ENCODE results near the gene CCL5.

CCL5 gene

GRCh38 chr17:35890774-35891155, 10.6 kb upstream of the CCL5 start:
- TF ChIP-seq CTCF (IDR thresholded peaks at IDR 0.05): no peak
- H3K27ac Mint-ChIP-seq: no peak overlapping the region
- peaks cover 3% of the 10 kb centered on the region for H3K27me3 Mint-ChIP-seq (ENCODE audit: low read depth, poor library complexity)
- no peaks in the 10 kb centered on the region for H3K9me3 Mint-ChIP-seq
- peaks cover 17% of the 10 kb centered on the region for H3K4me1 Mint-ChIP-seq
- no peaks in the 10 kb centered on the region for H3K36me3 Mint-ChIP-seq (ENCODE audit: low read depth)
- no peak for DNase-seq
- H3K4me3 Mint-ChIP-seq: no peak overlapping the region

GRCh38 chr17:35889818-35890773, 9.9 kb upstream of the CCL5 start:
- Mint-ChIP-seq H3K27me3 (ENCODE audit: low read depth, poor library complexity) (peaks cover 3% of the 10 kb centered on the region), H3K36me3 (ENCODE audit: low read depth) (no peaks in the 10 kb centered on the region), H3K4me3 (no peak overlapping the region), H3K4me1 (peaks cover 17% of the 10 kb centered on the region), H3K9me3 (no peaks in the 10 kb centered on the region), H3K27ac (no peak overlapping the region)
- no peak for TF ChIP-seq CTCF (IDR thresholded peaks at IDR 0.05)
- no peak for DNase-seq

- Mint-ChIP-seq H3K27me3 (ENCODE audit: low read depth, poor library complexity) (peaks cover 3% of the 10 kb centered on the region), H3K27ac (no peak overlapping the region), H3K9me3 (no peaks in the 10 kb centered on the region), H3K4me1 (peaks cover 17% of the 10 kb centered on the region), H3K4me3 (no peak overlapping the region), H3K36me3 (ENCODE audit: low read depth) (no peaks in the 10 kb centered on the region)
- no peak for TF ChIP-seq CTCF (IDR thresholded peaks at IDR 0.05)
- no peak for DNase-seq
These were observed 9.1 kb upstream of the CCL5 start for GRCh38 chr17:35889241-35889640.

- Mint-ChIP-seq H3K27me3 (ENCODE audit: low read depth, poor library complexity) (peaks cover 17% of the 10 kb centered on the region), H3K9me3 (no peaks in the 10 kb centered on the region), H3K27ac (no peak overlapping the region), H3K36me3 (ENCODE audit: low read depth) (no peaks in the 10 kb centered on the region), H3K4me1 (peaks cover 16% of the 10 kb centered on the region), H3K4me3 (no peak overlapping the region)
- no peak for TF ChIP-seq CTCF (IDR thresholded peaks at IDR 0.05)
- no peak for DNase-seq
These were observed 1.8 kb downstream of the CCL5 start for GRCh38 chr17:35878361-35878760.

DNA sequence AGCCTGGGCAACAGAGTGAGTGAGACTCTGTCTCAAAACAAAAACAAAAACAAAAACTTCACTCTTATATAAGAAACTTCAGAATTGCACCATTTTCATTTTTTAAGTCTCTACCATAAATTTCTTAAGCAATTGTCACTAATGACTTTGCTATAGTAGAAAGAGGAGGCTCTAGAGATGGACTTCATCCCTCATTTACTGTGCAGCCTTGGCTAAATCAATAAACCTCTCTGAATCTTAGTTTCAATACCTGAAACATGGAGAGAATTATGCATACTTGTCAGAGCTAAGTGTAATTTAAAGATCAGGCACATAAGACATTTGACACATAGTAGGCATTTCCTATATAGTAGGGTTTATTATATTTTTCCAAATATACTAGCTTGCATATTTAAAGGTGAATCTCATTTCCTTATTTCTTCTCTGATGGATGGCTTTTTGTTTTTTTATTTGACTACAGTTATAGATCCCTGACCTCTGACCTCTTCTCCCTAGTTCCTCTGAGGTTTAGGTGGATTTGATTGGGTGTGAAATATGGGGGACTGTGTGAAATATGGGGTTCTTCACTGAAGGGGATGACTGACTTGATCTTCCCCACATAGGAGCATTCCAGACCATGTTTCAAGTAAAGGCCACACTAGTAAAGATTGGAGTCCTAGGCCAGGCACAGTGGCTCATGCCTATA, 2.7 kb downstream of the CCL5 start:
- Mint-ChIP-seq H3K27ac (no peak overlapping the region), H3K4me3 (no peak overlapping the region), H3K9me3 (no peaks in the 10 kb centered on the region), H3K36me3 (ENCODE audit: low read depth) (no peaks in the 10 kb centered on the region), H3K4me1 (peaks cover 16% of the 10 kb centered on the region), H3K27me3 (ENCODE audit: low read depth, poor library complexity) (peaks cover 17% of the 10 kb centered on the region)
- no peak for TF ChIP-seq CTCF (IDR thresholded peaks at IDR 0.05)
- DNase-seq: no peak

Measured in nephron progenitor cell (in vitro differentiated cells).